Tibial artery (tissue), 4 donors: ENCODE data around the gene NEGR1.

Experiments
- DNase-seq, 2 donors: peaks; one replicate each; pipeline ENCODE4 v3.0.0-alpha.2; 2019
- H3K27ac ChIP-seq, 2 donors: fragments of 200-600 bp; sonication (generic) in 1 of 2; 1 replicate in 1 of 2; 2 replicates in 1 of 2; pipeline ENCODE4 v1.5.1; 2018 to 2019; ENCODE audit warnings: mild to moderate bottlenecking in 1 of 2
- H3K27me3 ChIP-seq, 2 donors: fragments of 200-600 bp; sonication (generic) in 1 of 2; one replicate each; pipeline versions ENCODE4 v1.5.1 to v1.6.0; 2016 to 2019
- H3K36me3 ChIP-seq, 3 donors: fragments of 200-600 bp; sonication (generic) in 2 of 3; one replicate each; pipeline ENCODE4 v1.5.1; 2016 to 2019; ENCODE audit warnings: mild to moderate bottlenecking in 2 of 3
- H3K4me1 ChIP-seq, 4 donors: fragments of 200-600 bp; sonication (generic) in 2 of 4; 1 replicate in 3 of 4; 2 replicates in 1 of 4; pipeline ENCODE4 v1.5.1; 2016 to 2019
- H3K4me3 ChIP-seq, 2 donors: fragments of 200-600 bp; sonication (generic) in 1 of 2; 1 replicate in 1 of 2; 2 replicates in 1 of 2; pipeline ENCODE4 v1.5.1; 2018 to 2019; ENCODE audit warnings: mild to moderate bottlenecking in 2 of 2
- H3K9me3 ChIP-seq, 3 donors: fragments of 200-600 bp; sonication (generic) in 1 of 3; one replicate each; pipeline ENCODE4 v1.5.1; 2016 to 2019
- CTCF ChIP-seq, 2 experiments: fragments of 200-600 bp in 1 of 2; fragments of 450-650 bp in 1 of 2; IDR thresholded peaks; one replicate each; pipeline ENCODE4 v1.5.1; 2017 to 2019; ENCODE audit warnings: antibody characterized with exemption in 2 of 2, mild to moderate bottlenecking in 1 of 2, moderate library complexity in 1 of 2
- intact Hi-C: fragments of 100-400 bp; cut with DNase I; formaldehyde crosslinking; loops from one replicate; pipeline ENCODE4 v1.15.0; 2023; ENCODE audit warnings: low total_unique reads

Gene NEGR1

GRCh38 chr1:71693581-71693980 lies 588.8 kb downstream of the NEGR1 start:
- H3K27ac ChIP-seq, result no peak overlapping the region
- H3K4me1 ChIP-seq, result no peaks in the 10 kb centered on the region
- no peaks in the 10 kb centered on the region for H3K36me3 ChIP-seq
- no peaks in the 10 kb centered on the region for H3K27me3 ChIP-seq
- no peaks in the 10 kb centered on the region for H3K9me3 ChIP-seq
- no peak for DNase-seq
- intact Hi-C loops, result no loop called here
- TF ChIP-seq CTCF (IDR thresholded peaks at IDR 0.05), result no peak
- H3K4me3 ChIP-seq, result no peak overlapping the region

GRCh38 chr1:71689635-71690034 lies 592.7 kb downstream of the NEGR1 start:
- Histone ChIP-seq H3K4me3 (no peak overlapping the region), H3K27ac (no peak overlapping the region), H3K4me1 (no peaks in the 10 kb centered on the region), H3K9me3 (no peaks in the 10 kb centered on the region), H3K36me3 (no peaks in the 10 kb centered on the region), H3K27me3 (no peaks in the 10 kb centered on the region)
- DNase-seq, result no peak
- intact Hi-C loops, result no loop called here
- no peak for TF ChIP-seq CTCF (IDR thresholded peaks at IDR 0.05)

- Histone ChIP-seq H3K4me3 (no peak overlapping the region), H3K4me1 (no peaks in the 10 kb centered on the region), H3K36me3 (no peaks in the 10 kb centered on the region), H3K9me3 (no peaks in the 10 kb centered on the region), H3K27ac (no peak overlapping the region), H3K27me3 (no peaks in the 10 kb centered on the region)
- DNase-seq, result no peak
- intact Hi-C loops, result no loop called here
- no peak for TF ChIP-seq CTCF (IDR thresholded peaks at IDR 0.05)
Observed at GRCh38 chr1:71687376-71687775, 595.0 kb downstream of the NEGR1 start.

DNA sequence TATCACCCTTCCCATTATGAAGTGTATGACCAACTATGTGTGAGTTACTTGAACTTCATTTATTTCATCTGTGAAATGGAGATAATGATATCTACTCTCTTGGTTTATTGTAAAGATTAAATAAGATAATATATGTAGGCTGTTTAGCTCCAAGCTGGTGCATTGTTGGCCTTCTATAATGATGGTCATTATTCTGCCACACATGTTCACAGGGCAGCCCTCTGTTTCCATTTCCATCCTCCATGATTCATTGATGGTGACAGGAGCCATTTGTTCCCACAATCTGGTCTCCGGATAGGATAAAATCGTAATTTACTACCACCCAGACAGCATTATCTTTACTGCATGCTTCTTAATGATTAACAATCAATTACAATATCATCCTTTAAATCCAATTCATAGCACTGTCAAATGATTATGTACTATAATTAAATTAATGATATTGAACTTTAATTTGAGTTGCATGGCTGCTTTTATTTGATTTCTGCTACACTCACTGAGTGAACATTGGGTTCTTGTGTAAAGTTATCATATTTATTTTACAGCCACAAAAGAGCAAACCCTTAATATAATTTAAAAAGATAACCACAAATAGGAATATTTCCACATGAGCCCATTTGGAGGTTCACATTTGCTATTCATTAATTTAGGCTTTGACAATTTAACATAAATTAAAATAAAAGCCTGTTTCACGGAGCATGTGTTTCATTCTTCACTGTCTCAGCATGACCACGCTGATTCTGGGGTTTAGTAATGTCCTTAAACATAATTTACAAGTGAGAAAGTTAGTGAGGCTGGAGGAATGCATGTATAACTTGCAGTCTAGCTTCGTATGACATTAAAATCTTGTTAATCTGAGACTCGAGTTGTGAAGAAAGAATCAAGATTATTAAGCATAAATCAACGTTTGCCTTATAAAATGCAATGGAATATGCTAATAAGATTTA lies 605.1 kb downstream of the NEGR1 start:
- no peak for TF ChIP-seq CTCF (IDR thresholded peaks at IDR 0.05)
- Histone ChIP-seq H3K4me3 (no peak overlapping the region), H3K27ac (no peak overlapping the region), H3K36me3 (no peaks in the 10 kb centered on the region), H3K4me1 (no peaks in the 10 kb centered on the region), H3K27me3 (no peaks in the 10 kb centered on the region), H3K9me3 (no peaks in the 10 kb centered on the region)
- no peak for DNase-seq
- intact Hi-C loops, result no loop called here

GRCh38 chr1:71668065-71668464 lies 614.3 kb downstream of the NEGR1 start:
- no peaks in the 10 kb centered on the region for H3K4me1 ChIP-seq
- H3K36me3 ChIP-seq, result no peaks in the 10 kb centered on the region
- intact Hi-C loops, result no loop called here
- H3K9me3 ChIP-seq, result no peaks in the 10 kb centered on the region
- no peak overlapping the region for H3K27ac ChIP-seq
- DNase-seq, result no peak
- TF ChIP-seq CTCF (IDR thresholded peaks at IDR 0.05), result no peak
- no peak overlapping the region for H3K4me3 ChIP-seq
- H3K27me3 ChIP-seq, result no peaks in the 10 kb centered on the region
